ENCODE data around the gene M1AP.

DNA sequence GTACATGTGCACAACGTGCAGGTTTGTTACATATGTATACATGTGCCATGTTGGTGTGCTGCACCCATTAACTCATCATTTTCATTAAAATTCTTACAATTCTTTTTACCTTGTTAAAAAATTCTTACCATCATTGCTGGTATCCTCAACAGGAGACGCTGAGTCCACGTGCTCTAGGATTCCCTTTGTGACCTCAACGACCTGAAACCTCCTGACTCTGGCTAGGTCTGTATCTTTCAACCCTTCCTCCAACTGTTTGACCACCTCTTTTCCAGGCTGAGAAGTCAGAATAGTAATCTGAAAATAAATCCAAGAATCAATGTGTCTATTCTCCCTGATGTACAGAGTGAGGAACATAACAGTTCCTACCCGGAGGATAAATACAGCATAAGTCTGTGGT lies 41.2 kb downstream of the M1AP start:
- TF ChIP-seq CTCF (optimal IDR thresholded peaks at IDR 0.05 in 1 of 3, IDR thresholded peaks at IDR 0.05 in 1 of 3, conservative IDR thresholded peaks at IDR 0.05 in 1 of 3; ENCODE audit: extremely low read depth in 1 of 3, insufficient read depth in 2 of 3, low read length in 3 of 3): no peak
- no peak for TF ChIP-seq EZH2 (IDR thresholded peaks at IDR 0.05; ENCODE audit: low read length)
